DMS153 (cell line): ENCODE data around the gene UBALD2.
"Not testable (repeated sequence)": the region's sequence is repeated elsewhere in the genome, so short reads cannot be mapped to it uniquely, and the experiment has no call there.

ENCODE experiments used
- DNase-seq: peaks from one replicate; lab custom pipeline; 2025; lab: John Stamatoyannopoulos, UW

Gene UBALD2

DNA sequence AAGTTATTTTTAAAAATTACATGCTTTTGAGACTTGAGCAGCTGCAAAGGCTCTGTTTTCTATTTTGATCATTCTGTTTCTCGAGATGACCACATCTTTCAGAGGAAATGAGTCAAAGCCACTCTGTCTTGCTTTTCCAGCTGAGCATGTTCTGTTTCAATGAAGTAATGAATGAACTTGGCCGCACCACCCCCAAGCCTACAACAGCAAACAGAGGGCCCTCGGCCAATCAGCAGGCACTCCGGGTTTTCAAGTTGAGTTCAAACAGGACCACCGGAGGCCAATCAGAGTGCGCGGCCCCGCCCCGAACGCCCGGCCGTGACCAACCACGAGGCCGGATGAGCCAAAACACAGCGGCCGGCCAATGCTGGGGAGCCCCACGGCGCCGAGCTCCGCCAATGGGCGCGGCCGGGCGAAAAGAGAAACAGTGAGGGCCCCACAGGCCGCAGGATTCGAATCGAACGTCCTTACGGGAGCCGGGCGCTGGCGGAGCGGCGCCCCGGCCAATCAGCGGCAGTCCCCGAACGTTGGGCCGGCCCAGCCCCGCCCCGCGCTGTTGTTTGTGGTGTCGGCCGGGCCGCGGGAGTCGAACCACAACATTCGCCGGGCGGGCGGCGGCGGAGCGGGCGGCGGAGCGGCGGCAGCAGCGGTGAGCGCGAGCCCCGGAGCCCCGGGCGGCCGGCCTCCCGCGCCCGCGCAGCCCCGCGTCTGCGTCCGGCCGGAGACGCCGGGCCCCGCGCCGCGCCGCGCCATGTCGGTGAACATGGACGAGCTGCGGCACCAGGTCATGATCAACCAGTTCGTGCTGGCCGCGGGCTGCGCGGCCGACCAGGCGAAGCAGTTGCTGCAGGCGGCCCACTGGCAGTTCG, at the start of gene UBALD2:
UBALD2 (plus strand) TSS at position 594 of the 869 bp plus-strand sequence; CDS start at position 752, 158 bp downstream.
- peak; percentile 98 for DNase-seq

DNA sequence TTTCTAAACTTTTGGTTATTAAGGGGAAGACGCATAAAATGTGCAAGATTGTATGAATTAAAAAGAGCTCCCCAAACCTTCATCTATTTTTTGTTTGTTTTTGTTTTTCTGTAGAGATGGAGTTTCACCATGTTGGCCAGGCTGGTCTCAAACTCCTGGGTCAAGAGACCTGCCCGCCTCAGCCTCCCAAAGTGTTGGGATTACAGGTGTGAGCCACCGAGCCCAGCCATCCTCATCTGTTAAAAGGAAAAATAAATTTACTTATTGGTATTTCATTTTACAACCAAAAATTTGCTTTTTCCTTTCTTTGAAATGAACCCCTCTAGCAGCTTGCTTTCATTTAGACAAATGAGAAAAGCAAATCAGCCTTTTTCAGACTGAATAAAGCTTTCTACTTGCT, 48.1 kb upstream of the UBALD2 start:
- no peak for DNase-seq

DNA sequence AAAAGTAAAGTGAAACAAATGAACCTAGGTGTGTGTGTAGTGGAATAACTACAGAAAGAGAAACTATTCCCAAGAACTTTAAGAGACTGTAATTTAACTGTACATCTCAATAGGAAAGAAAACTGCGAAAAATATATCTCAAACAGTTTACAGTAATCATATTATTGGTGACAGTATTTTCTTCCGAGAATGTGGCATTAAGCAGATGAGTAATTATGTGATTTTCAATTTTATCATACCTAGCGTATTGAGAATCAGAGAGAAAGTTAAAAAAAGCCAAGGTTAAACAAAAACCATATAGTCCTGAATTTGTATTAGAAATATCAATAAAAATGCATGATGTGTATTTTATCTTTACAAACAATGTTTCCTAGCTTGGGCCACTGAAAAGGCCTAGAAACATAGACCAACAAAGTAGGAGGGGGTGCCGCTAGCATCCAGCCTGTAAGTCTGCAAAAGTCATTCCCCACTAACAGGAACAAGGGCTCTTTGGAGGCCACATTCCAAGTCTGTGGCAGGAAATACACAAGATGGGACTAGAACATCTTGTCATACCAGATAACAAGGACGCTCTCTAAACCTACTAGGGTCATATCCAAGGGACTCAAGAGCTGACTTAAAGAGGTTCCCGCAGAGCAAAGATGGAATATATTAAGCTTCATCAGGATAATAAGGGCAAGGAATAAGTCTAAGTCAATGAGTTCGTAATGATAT, 45.3 kb upstream of the UBALD2 start:
- no peak for DNase-seq

DNA sequence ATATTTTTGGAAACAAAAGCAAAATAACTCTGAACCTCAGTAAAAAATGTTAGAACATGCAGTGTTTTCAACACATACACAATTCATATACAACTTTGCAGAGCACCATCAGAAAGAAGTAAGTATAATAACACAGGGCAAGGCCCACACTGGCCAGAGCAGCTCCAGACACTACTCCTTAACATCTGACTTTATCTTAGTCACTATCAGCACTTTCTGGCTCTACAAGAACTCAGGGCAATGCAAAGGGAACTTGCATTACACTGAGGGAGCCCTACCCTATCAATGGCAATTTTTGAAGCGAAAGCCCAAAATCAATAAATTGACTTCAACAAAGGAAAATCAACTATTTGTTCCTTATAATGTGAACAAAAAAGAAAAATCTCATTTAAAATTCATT, 41.3 kb upstream of the UBALD2 start:
- DNase-seq = no peak

DNA sequence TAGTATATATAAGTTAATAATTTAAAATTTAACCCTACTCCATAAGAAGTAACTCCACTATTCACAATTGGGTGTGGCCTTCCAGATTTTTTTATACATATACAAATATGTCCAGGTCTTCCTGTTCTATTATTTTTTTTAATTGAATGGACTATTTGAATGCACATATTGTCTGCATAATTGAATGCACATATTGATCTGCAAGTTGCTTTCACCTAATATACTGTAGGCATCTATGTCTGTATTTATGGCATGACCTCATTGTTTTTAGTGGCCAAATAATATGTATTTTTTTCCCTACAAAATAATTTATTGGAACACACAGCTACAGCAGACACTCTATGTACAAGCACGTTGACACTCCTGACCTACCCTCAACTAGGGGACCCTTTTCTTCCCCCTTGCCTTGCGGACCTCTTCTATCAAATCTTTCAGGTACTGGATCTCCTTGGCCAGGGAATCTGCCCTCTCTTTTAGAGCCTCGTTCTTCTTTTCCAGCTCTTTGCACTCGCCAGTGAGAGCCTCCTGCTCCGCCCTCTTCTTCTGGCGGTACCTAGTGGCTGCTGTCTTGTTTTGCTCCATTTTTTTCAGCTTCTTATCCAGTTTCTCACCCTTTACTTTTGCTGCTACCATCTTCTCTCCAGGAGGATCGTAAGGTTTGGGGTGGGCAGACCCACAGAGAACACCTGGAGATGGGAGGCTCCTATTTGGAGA, 39.6 kb upstream of the UBALD2 start:
- not testable (repeated sequence) for DNase-seq

DNA sequence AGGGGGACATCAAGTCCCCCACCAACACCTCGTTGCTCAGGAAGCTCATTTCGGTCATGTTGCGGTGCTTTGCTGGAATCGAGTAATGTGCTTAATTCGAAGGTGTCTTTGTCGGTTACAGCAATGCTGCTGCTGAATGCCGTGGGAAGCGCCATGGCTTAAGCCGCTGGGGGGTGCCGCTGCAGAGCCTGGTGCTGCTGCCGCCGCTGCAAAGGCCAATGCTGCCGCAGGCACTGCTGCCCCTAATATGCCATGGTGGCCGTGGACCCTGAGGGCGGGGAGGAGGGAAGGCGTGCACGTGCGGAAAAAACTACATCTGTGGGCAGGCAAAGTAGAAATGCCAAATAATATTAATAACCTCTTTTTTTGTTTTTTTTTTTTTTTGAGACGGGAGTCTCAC, 38.4 kb upstream of the UBALD2 start:
- not testable (repeated sequence) for DNase-seq

DNA sequence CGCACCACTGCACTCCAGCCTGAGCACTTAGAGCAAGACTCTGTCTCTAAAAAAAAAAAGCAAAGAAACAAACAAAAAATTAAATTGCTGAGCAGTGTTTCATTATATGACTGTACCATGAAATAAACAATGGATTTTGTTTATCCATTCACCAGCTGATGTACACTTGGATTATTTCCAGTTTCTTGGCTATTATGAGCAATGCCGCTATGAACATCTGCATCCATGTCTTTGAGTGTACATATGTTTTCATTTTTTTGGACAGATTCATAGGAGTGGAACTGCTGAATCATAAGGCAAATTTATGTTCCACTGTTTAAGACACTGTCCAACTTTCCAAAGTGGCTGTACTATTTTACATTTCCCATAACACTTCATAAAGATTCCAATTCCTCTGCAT, 32.8 kb upstream of the UBALD2 start:
- DNase-seq = no peak

DNA sequence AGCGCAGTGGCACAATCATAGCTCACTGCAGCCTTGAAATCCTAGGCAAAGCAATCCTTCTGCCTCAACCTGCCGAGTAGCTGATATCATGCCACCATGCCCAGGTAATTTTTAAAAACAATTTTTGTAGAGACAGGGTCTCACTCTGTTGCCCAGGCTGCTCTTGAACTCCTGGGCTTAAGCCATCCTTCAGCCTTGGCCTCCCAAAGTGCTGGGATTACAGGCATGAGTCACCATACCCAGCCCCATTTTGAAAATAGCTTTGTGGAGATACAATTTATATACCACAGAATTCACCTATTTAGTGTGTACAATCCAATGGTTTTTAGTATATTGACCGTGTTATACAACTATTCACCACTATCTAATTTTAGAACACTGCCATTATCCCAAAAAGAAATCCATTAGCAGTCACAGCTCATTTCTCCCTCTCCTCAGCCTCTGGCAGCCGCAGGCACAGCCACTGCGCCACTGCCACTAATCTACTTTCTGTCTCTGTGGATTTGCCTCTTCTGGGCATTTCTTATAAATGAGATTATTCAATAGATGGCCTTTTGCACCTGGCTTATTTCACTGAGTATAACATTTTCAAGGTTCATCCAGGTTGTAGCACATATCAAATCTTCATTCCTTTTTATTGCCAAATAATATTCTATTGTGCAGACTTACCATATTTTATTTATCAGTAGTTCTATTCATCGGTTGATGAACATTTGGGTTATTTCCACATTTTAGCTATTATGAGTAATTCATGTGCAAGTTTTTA, 31.4 kb upstream of the UBALD2 start:
- no peak for DNase-seq

DNA sequence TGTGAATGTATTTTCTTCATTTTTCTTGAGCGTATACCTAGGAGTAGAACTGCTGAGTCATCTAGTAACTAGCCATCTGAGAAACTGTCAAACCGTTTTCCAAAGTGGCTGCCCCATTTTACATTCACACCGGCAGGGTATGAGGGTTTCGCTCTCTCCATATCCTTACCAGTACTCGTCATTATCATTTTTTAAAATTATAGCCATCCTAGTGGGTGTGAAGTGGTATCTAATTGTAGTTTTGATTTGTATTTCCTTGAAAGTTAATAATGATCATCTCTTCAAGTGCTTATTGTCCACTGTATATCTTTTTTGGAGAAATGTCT, 30.8 kb upstream of the UBALD2 start:
- no peak for DNase-seq

DNA sequence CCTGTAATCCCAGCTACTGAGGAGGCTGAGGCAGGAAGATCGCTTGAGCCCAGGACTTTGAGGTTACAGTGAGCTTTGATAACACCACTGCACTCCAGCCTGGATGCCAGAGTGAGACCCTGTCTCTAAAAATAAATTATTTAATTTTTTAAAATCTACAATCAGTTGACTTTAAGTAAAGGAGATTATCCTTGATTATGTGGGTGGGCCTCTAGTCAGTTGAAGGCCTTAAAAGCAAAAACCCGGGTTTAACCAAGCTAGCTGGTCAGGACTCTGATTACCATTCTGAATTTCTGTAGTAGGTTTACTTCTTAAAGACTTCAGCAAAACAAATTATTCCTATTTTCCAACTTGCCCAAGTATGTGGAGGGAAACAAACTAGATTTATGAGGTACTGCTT, 29.3 kb upstream of the UBALD2 start:
- no peak for DNase-seq

DNA sequence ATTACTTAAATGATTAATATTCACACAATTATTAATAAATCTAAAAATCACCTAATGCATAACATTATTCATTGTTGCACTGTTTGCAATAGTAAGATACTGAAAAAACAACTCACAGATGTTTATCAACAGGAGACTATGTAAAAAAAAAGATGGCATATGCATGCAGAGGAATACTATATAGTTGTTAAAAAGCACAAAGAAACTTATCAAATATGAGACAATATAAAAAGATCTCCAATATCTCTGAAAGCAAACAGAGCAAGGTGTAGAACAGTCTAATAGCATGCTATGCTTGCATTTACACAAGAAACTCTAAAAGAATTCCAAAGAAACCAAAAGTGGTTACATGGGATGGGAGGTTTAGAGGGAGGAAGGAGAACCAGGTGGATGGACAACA, 28.5 kb upstream of the UBALD2 start:
- DNase-seq = no peak

DNA sequence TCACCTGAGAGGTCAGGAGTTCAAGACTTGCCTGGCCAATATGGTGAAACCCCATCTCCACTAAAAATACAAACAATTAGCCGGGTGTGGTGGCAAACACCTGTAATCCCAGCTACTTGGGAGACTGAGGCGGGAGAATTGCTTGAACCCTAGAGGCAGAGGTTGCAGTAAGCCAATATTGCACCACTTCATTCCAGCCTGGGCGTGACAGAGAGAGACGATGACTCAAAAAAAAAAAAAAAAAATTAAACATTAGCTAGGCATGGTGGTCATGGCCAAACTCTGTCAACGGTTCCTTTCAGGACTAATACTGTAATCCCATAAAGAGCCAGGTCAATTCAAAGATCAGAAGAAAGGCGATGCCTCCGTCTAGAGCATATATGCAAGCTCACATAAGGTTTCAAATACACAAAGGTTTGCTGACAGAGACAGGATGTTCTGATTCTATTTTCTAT, 27.3 kb upstream of the UBALD2 start:
- DNase-seq = no peak

DNA sequence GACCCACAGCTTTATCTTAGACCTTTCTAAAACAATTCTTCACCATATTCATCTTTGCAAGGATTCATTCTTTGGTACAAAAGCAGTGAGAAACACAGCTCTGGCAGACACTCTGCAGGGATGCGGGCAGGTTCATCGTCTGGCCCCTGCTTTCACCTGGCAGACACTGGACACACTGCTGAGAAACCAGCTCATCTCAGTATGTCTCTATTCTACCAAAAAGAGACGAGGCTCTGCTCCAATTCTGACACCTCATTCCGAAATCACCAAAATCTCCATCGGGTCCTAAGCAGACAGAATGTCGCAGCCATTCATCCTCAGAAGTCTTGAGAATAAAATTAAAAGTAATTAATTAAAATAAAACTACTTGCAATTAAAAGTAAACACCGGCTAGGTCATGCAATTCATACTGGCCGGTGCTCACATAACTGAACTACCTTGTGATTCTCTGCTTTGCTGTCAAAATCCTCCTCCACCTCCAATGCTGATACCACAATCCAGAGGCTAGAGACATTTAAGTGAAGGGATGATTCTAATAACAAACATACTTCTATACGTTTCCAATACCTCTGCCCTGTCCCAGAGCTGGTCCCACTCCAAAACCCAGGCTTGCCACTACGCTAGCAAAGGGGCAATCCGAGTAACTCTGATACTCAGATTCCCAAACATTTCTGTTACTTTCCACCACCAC, 26.2 kb upstream of the UBALD2 start:
- no peak for DNase-seq

DNA sequence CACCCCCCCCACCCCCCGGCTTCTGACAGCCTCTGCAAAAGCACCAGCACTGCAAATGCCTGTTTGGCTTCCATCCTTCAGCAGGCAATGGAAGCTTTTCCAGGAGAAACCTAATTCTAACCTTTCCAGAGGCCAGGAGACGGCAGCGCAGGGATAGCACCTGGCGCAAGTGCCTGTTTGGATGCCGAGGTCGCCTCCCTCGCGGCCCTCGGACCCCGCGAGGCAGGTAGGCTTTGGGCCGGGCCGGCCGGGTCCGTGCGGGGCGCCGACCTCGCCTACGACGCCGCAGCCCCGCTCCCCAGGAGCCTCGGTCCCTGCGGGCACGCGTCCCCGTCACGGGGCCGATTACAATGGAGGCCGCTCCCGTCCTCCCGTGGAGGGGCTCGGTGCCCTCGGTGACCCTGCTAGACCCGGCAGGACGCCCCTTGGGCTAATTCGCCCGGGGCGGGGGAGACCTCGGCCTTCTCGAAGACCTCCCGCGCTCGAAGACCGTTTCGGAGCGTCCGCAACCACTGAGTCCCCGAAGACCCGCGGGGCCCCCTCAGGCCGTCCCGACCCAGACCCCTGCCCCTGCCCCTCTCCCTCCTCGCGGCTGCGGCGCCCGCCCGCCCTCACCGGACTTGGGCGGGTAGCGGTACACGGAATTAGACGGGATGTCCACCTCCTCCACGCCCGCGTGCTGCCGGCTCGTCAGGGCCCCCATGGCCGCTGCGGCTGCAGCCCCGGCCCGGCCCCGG, 25.4 kb upstream of the UBALD2 start:
- no peak for DNase-seq

DNA sequence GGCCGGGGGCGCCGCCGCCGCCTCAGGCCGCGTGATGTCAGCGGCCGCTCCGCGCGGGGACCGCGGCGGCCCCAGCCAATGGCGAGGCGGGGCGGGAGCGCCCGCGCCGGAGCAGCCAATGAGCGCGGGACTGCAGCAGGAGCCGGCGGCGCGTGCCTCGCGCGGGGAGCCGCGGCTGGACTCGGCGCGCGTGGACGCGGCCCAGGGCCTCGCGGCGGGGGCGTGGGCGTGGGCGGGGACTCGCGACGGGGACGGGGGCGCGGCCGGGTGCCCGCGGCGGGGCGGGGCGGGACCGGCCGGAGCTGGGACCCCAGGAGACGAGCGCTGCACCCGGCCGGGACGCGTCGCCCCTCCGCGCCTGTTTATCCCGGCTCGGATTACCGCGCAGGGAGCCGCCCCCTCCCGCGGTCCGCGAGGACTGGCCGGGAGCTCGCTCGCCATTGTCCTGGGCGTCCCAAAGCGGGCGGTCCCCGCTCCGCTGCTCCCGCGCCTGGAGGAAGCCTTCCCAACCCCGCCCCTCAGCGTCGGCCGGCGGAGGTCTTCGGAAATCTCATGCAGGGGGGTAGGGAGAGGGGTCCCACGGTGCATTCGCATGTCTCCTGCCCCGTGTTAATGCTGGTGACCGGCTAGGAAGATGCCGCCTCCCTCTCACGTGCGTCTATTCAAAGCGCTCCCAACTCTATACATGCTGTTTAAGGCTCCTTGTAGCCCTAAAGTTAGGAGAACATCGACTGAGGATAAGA, 24.5 kb upstream of the UBALD2 start, which contains the start of gene RNF157:
RNF157 (minus strand) TSS at position 33 of the 743 bp plus-strand sequence. CDS start 253 bp downstream, outside the sequence.
- DNase-seq = no peak

DNA sequence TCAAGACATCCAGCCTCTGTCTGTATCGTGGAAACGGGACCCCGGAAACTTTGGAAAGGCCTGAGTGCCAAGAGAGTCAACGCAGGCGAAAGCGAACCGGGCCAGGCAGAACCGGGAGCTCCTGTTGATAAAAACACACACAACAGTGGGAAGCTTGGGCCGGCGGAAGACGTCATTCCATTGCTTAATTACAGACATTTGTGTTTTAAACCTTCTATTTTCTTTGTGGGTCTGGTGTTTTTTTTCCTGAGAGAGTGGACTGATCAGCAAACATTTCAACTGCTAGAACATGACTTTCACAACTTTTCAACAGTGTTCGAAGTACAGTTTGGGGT, 24.0 kb upstream of the UBALD2 start:
- DNase-seq = no peak

DNA sequence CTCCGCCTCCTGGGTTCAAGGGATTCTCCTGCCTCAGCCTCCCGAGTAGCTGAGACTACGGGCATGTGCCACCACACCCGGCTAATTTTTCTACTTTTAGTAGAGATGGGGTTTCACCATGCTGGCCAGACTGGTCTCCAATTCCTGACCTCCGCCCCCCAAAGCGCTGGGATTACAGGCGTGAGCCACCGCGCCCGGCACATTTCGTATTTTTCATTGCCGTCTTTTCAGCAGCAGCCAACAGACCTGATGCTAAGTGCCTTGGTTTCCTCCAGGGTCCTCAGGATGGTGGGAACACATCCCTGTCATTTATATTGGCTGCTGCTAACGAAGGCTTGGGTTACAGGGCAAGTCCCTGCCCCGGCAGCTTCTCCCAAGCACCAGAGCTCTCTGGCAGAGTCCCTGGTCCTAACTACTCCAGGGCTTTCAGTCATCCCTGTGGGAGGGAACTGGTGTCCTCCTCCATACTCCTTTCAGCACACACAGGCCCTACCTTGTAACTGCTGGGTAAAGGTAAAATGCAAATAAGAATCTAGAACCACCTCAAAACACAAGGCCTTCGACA, 23.4 kb upstream of the UBALD2 start:
- DNase-seq = no peak

DNA sequence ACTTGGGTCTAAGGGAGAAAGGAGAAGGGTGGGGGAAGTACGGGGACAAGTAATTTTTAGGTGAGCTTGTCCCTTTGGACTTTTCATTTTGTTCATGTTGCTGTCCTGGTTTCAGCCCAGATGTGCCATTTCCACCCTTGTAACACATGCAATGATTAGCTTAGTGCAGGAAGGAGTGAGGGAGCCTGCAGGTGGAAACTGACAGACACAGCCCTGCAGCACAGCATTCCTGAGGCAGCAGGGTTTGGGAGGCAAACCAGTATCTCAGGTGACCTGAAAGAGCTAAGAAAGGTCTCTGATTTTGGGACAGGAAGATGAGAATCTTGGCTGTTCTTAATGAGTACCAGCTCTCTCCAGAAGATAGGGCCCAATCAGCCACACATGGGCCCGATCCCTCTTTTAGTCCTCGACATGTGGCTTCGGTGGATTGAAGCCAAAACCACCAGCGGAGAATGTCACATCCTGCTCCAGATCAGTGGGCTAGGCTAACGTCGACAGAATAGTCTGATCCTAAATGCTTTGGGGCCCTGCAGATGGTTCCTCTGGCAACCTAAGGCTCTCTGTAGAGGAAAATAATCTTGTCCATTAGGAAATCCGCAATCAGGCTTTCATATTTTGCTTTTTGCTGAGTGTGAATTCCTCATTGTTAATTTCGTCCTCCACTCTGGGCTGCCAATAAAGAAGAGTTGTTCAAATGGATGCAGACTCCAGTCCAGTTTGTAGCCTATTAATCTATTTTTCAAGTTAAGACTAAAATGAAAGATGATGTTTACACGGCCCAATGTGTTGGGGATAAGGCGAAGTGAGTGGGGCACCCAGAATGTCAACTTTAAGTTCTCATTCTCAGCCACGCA, 21.1 kb upstream of the UBALD2 start:
- no peak for DNase-seq

DNA sequence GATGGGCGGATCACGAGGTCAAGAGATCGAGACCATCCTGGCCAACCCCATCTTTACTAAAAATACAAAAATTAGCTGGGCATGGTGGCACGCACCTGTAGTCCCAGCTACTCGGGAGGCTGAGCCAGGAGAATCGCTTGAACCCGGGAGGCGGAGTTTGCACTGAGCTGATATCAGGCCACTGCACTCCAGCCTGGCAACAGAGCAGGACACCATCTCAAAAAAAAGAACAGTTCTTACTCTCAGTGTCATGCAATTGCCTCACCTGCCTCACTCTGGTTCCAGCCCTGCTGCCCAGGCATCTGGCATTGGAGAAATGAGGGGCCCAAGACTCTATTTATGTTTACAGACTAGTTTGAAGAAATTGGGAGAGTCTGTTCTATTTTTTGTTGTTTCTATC, 20.4 kb upstream of the UBALD2 start:
- not testable (repeated sequence) for DNase-seq
